H9 (cell line): ENCODE data around the gene BIRC6. TPM values are rescaled to one million over a fixed set of nuclear protein-coding genes. Genes with fewer than 3 reads are reported as not detected.

ENCODE experiments used
- DNase-seq: peaks from one replicate; pipeline ENCODE4 v3.0.0-alpha.2; 2017
- H2AFZ ChIP-seq: one replicate; pipeline ENCODE4 v1.6.1; 2013; ENCODE audit warnings: mild to moderate bottlenecking, low read length, control low read depth, moderate library complexity
- H2AK5ac ChIP-seq: 2 replicates; pipeline ENCODE4 v1.6.1; 2013; ENCODE audit warnings: low read length, control low read depth, mixed read lengths; ENCODE audit not compliant: insufficient read length
- H2BK120ac ChIP-seq: one replicate; pipeline ENCODE4 v1.6.1; 2013; ENCODE audit warnings: low read depth, mild to moderate bottlenecking, low read length, control low read depth, inconsistent platforms; ENCODE audit not compliant: poor library complexity, severe bottlenecking
- H2BK12ac ChIP-seq: 2 replicates; pipeline ENCODE4 v1.6.1; 2013; ENCODE audit warnings: low read length, control low read depth, mixed read lengths, low read depth; ENCODE audit not compliant: insufficient read length
- H2BK15ac ChIP-seq: 2 replicates; pipeline ENCODE4 v1.6.1; 2013; ENCODE audit warnings: low read depth, low read length, control low read depth
- H2BK20ac ChIP-seq: one replicate; pipeline ENCODE4 v1.6.1; 2013; ENCODE audit warnings: low read depth, mild to moderate bottlenecking, low read length, control low read depth, inconsistent platforms; ENCODE audit not compliant: poor library complexity, severe bottlenecking
- H2BK5ac ChIP-seq: 2 replicates; pipeline ENCODE4 v1.6.1; 2013; ENCODE audit warnings: low read length, control low read depth, mixed read lengths; ENCODE audit not compliant: insufficient read length
- H3K14ac ChIP-seq: 2 replicates; pipeline ENCODE4 v1.6.1; 2013; ENCODE audit warnings: low read length, control low read depth; ENCODE audit not compliant: insufficient read depth
- H3K18ac ChIP-seq: 2 replicates; pipeline ENCODE4 v1.6.1; 2013; ENCODE audit warnings: low read depth, mild to moderate bottlenecking, mixed read lengths, low read length, control low read depth; ENCODE audit not compliant: insufficient read length
- H3K23ac ChIP-seq: 2 replicates; pipeline ENCODE4 v1.6.1; 2013; ENCODE audit warnings: low read length, control low read depth, mixed read lengths, low read depth; ENCODE audit not compliant: insufficient read length
- H3K23me2 ChIP-seq: 2 replicates; pipeline ENCODE4 v1.6.1; 2013; ENCODE audit warnings: low read depth, mild to moderate bottlenecking, mixed read lengths, low read length, control low read depth; ENCODE audit not compliant: insufficient read length, poor library complexity, severe bottlenecking
- H3K27ac ChIP-seq: 2 replicates; pipeline ENCODE4 v1.5.1; 2013; ENCODE audit warnings: low read length, control low read depth, mixed read lengths, low read depth; ENCODE audit not compliant: insufficient read length
- H3K27me3 ChIP-seq: 2 replicates; pipeline ENCODE4 v1.6.1; 2013; ENCODE audit warnings: low read length, control low read depth, inconsistent platforms; ENCODE audit not compliant: insufficient read depth
- H3K4ac ChIP-seq: 2 replicates; pipeline ENCODE4 v1.6.1; 2013; ENCODE audit warnings: low read depth, mild to moderate bottlenecking, control low read depth, inconsistent platforms, low read length, moderate library complexity
- H3K4me1 ChIP-seq: 2 replicates; pipeline ENCODE4 v1.6.1; 2013; ENCODE audit warnings: low read length, control low read depth, inconsistent platforms; ENCODE audit not compliant: insufficient read depth
- H3K4me2 ChIP-seq: 2 replicates; pipeline ENCODE4 v1.6.1; 2013; ENCODE audit warnings: low read length, control low read depth, mixed read lengths; ENCODE audit not compliant: insufficient read length, insufficient read depth
- H3K56ac ChIP-seq: 2 replicates; pipeline ENCODE4 v1.6.1; 2013; ENCODE audit warnings: low read depth, mild to moderate bottlenecking, mixed read lengths, low read length, control low read depth; ENCODE audit not compliant: insufficient read length
- H3K79me1 ChIP-seq: 2 replicates; pipeline ENCODE4 v1.6.1; 2013; ENCODE audit warnings: low read depth, mild to moderate bottlenecking, moderate library complexity, low read length, control low read depth, inconsistent platforms; ENCODE audit not compliant: insufficient read depth, poor library complexity, severe bottlenecking
- H3K79me2 ChIP-seq: 2 replicates; pipeline ENCODE4 v1.6.1; 2013; ENCODE audit warnings: low read length, control low read depth, inconsistent platforms; ENCODE audit not compliant: insufficient read depth
- H3K9ac ChIP-seq: 2 replicates; pipeline ENCODE4 v1.6.1; 2013; ENCODE audit warnings: low read length, control low read depth, mixed read lengths; ENCODE audit not compliant: insufficient read length; ENCODE audit errors: extremely low read depth
- H3K9me3 ChIP-seq: one replicate; pipeline ENCODE4 v1.6.1; 2013; ENCODE audit warnings: low read depth, low read length, inconsistent platforms; ENCODE audit not compliant: control insufficient read depth
- H3T11ph ChIP-seq: one replicate; pipeline ENCODE4 v1.6.1; 2013; ENCODE audit warnings: mild to moderate bottlenecking, low read length, control low read depth, inconsistent platforms
- H4K20me1 ChIP-seq: one replicate; pipeline ENCODE4 v1.6.1; 2013; ENCODE audit not compliant: control insufficient read depth, insufficient read length, insufficient read depth
- H4K5ac ChIP-seq: 2 replicates; pipeline ENCODE4 v1.6.1; 2013; ENCODE audit warnings: low read depth, mild to moderate bottlenecking, mixed read lengths, low read length, control low read depth; ENCODE audit not compliant: insufficient read length
- H4K8ac ChIP-seq: replicated peaks from 2 replicates; pipeline ENCODE4 v1.6.1; 2013; ENCODE audit warnings: low read length, control low read depth, mixed read lengths, low read depth; ENCODE audit not compliant: insufficient read length
- H4K91ac ChIP-seq: 2 replicates; pipeline ENCODE4 v1.6.1; 2013; ENCODE audit warnings: low read depth, mild to moderate bottlenecking, moderate library complexity, mixed read lengths, low read length, control low read depth; ENCODE audit not compliant: insufficient read length
- H3K27ac Mint-ChIP-seq, 3 experiments: 2 replicates in 2 of 3; 3 replicates in 1 of 3; pipeline ENCODE4 v1.8.0; 2020 to 2021; ENCODE audit warnings: mixed read lengths in 3 of 3, mild to moderate bottlenecking in 1 of 3, moderate library complexity in 1 of 3
- H3K27me3 Mint-ChIP-seq: 2 replicates; pipeline ENCODE4 v1.8.0; 2021; ENCODE audit warnings: low read depth, mild to moderate bottlenecking, moderate library complexity, mixed read lengths
- H3K36me3 Mint-ChIP-seq, 3 experiments: 2 replicates in 2 of 3; 3 replicates in 1 of 3; pipeline ENCODE4 v1.8.0; 2020 to 2021; ENCODE audit warnings: low read depth in 3 of 3, mixed read lengths in 3 of 3; ENCODE audit not compliant: insufficient read depth in 1 of 3
- H3K4me1 Mint-ChIP-seq, 2 experiments: 2 replicates each; pipeline ENCODE4 v1.8.0; 2020; ENCODE audit warnings: mixed read lengths in 2 of 2
- H3K4me3 Mint-ChIP-seq, 2 experiments: 2 replicates in 1 of 2; 3 replicates in 1 of 2; pipeline ENCODE4 v1.8.0; 2020 to 2021; ENCODE audit warnings: mild to moderate bottlenecking in 2 of 2, mixed read lengths in 2 of 2, moderate library complexity in 1 of 2
- H3K9me3 Mint-ChIP-seq, 2 experiments: 2 replicates in 1 of 2; 3 replicates in 1 of 2; pipeline ENCODE4 v1.8.0; 2020; ENCODE audit warnings: mild to moderate bottlenecking in 2 of 2, mixed read lengths in 2 of 2, moderate library complexity in 1 of 2
- CTCF ChIP-seq: fragments of 200-600 bp; sonication (generic); conservative IDR thresholded peaks from 3 replicates; pipeline ENCODE4 v1.8.0; 2021; ENCODE audit warnings: antibody characterized with exemption, mild to moderate bottlenecking
- WGBS: extraction: QIAGEN DNeasy Blood & Tissue Kit; methylation state at CpG from one replicate; pipeline ENCODE4 v1.1.7; 2013; ENCODE audit warnings: missing lambda C conversion rate, low lambda C conversion rate, mixed read lengths; ENCODE audit not compliant: insufficient read length; ENCODE audit errors: extremely low coverage; 5-methylcytosine and 5-hydroxymethylcytosine counted together
- total RNA-seq: library from RNA; stranded (reverse); gene quantifications from 2 replicates; pipeline ENCODE4 v1.2.1, GENCODE V29; 2021

Gene BIRC6
- total RNA-seq, 1 experiment from 2014 or later: 78.8 TPM

GRCh38 chr2:32572737-32573136 lies 215.9 kb downstream of the BIRC6 start:
- Histone ChIP-seq H3K23me2 (no peaks in the 10 kb centered on the region), H2BK120ac (no peak overlapping the region), H3K9ac (no peak overlapping the region), H3K18ac (no peak overlapping the region), H2AFZ (no peak overlapping the region), H2BK12ac (no peak overlapping the region), H2BK20ac (no peak overlapping the region), H3K23ac (no peak overlapping the region), H3K79me1 (no peaks in the 10 kb centered on the region), H2BK15ac (no peak overlapping the region), H3K27me3 (no peaks in the 10 kb centered on the region), H3K4ac (no peak overlapping the region), H4K20me1 (no peaks in the 10 kb centered on the region), H3K27ac (no peak overlapping the region), H3K14ac (no peak overlapping the region), H3K56ac (no peak overlapping the region), H2AK5ac (no peak overlapping the region), H3T11ph (no peak overlapping the region), H3K4me1 (no peaks in the 10 kb centered on the region), H3K79me2 (no peaks in the 10 kb centered on the region), H3K9me3 (no peaks in the 10 kb centered on the region), H4K5ac (no peak overlapping the region), H3K4me2 (no peak overlapping the region), H4K8ac (no peak overlapping the region), H2BK5ac (no peak overlapping the region), H4K91ac (no peak overlapping the region)
- no peaks in the 10 kb centered on the region for H3K9me3 Mint-ChIP-seq
- DNase-seq: no peak
- H3K4me3 Mint-ChIP-seq: no peak overlapping the region
- WGBS: no CpG with 5 or more reads among the region's 2 CpGs
- no peak overlapping the region for H3K27ac Mint-ChIP-seq
- no peaks in the 10 kb centered on the region for H3K27me3 Mint-ChIP-seq
- peaks cover 5 to 16% (median 14%) of the 10 kb centered on the region in 3 experiments; a peak in 6 of 7 replicates for H3K36me3 Mint-ChIP-seq
- no peak for TF ChIP-seq CTCF
- H3K4me1 Mint-ChIP-seq: no peaks in the 10 kb centered on the region
